ENCODE results near the gene IDH2. TPM values are rescaled to one million over a fixed set of nuclear protein-coding genes. Genes with fewer than 3 reads are reported as not detected.
"Not testable (repeated sequence)": the region's sequence is repeated elsewhere in the genome, so short reads cannot be mapped to it uniquely, and the experiment has no call there.

Gene IDH2
- polyA plus RNA-seq, result 23.5 to 28.3 TPM (median 27.9 TPM) in 3 replicates
- polyA plus RNA-seq (2011; ENCODE audit: low read depth), result 15.4 TPM
- 9.5 and 16.2 TPM in 2 replicates for polyA plus RNA-seq (2011; cell fraction: cytosol; rRNA removed)
- 6.3 and 8.6 TPM in 2 replicates for polyA plus RNA-seq (2011; cell fraction: nucleus; rRNA removed)
- polyA plus RNA-seq (2012; ENCODE audit: low replicate concordance), result 24.0 and 29.7 TPM in 2 replicates
- polyA minus RNA-seq, result 25.2 to 46.0 TPM (median 27.3 TPM) in 3 replicates
- 15.9 TPM for polyA minus RNA-seq (2011; cell fraction: cytosol; rRNA and poly(A)+ RNA removed)
- 3.3 and 4.9 TPM in 2 replicates for polyA minus RNA-seq (2011; cell fraction: nucleus; rRNA and poly(A)+ RNA removed)

DNA sequence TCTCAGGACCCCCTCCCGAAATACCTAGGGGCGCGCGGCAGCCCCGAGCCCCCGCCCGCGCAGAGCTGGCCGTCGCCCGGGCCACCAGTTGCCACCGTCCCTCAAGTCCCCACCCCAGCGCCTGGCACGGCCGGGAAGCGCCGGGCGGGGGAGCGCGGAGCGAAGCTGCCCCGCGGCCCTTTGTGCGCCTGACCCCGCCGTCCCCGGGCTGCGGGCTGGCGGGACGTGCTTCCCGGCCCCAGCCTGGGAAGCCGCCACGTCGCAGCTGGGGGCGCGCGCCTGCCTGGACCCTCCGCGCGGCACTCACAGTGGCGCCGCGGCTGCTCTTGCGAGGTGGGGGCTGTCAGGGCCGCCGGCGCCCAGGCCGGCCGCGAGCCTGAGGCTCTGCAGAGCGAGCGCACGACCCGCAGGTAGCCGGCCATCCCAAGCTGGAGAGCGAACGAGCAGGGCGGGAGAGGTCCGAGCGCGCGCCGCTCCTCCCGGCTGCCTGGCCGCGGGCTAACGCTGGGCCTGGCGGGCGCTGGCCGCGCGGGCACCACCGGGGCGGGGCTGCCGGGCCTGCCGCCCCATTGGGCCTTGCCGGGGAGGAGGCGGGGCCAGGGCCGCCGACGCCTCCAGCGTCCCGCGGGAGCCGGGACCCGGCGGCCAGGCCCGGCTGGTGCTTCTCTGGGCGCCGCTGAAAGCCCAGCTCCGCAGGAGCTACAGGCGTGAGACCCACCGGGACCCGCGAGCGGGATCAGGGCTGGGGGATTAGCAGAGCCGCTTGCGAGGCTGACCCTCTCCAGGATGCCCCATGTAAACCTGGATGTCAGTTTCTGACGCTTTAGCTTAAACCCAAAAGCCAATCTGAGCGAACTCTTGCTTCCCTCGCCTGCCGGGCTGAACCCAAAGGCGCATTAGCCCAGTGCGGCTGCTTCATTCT is at the start of gene IDH2:
Gene IDH2, minus strand, starts transcription at position 500 of the 922 bp plus-strand sequence. Its CDS starts 78 bp downstream, at position 422.
- H2AFZ ChIP-seq (ENCODE audit: control insufficient read depth, low read length), result peak within 1 kb of the TSS; percentile 76
- H3K4me3 ChIP-seq (ENCODE audit: control insufficient read depth in 2 of 3, extremely low read depth in 1 of 3, insufficient read depth in 2 of 3, low read depth in 1 of 3, low read length in 3 of 3), result peak within 1 kb of the TSS; percentile 50 to 75 (median 72)
- no peak for FAIRE-seq
- DNase-seq (ENCODE audit: low read depth, low spot score), result no peak
- no peaks in the 10 kb centered on the region for H3K36me3 ChIP-seq (ENCODE audit: control insufficient read depth in 2 of 2, extremely low read depth in 1 of 2, insufficient read depth in 2 of 2, low read length in 2 of 2)
- H3K4me2 ChIP-seq (ENCODE audit: control insufficient read depth, extremely low read depth, insufficient read depth, low read depth, low read length), result peak within 1 kb of the TSS; percentile 76
- dilution Hi-C loops (cut with MboI; ENCODE audit: extremely low pct_ligation_motif_present, low sequenced_read_pairs), result no loop called here
- H3K27me3 ChIP-seq (ENCODE audit: control insufficient read depth, extremely low read depth, insufficient read depth, low read length), result no peaks in the 10 kb centered on the region
- no peaks in the 10 kb centered on the region for H4K20me1 ChIP-seq (ENCODE audit: control insufficient read depth, extremely low read depth, insufficient read depth, low read length)
- peaks cover 39% of the 10 kb centered on the region for H3K4me1 ChIP-seq (ENCODE audit: control insufficient read depth, extremely low read depth, insufficient read depth, low read length)
- no peaks in the 10 kb centered on the region for H3K9me3 ChIP-seq (ENCODE audit: control insufficient read depth, low read depth, low read length)
- peak within 1 kb of the TSS; percentile 80 for H3K9ac ChIP-seq (ENCODE audit: control insufficient read depth, extremely low read depth, insufficient read depth, low read length)
- no peaks in the 10 kb centered on the region for H3K9me1 ChIP-seq (ENCODE audit: control insufficient read depth, extremely low read depth, insufficient read depth, low read length)
- no peak for TF ChIP-seq EZH2 (IDR thresholded peaks at IDR 0.05; ENCODE audit: low read length)
- TF ChIP-seq, protein P1, sequence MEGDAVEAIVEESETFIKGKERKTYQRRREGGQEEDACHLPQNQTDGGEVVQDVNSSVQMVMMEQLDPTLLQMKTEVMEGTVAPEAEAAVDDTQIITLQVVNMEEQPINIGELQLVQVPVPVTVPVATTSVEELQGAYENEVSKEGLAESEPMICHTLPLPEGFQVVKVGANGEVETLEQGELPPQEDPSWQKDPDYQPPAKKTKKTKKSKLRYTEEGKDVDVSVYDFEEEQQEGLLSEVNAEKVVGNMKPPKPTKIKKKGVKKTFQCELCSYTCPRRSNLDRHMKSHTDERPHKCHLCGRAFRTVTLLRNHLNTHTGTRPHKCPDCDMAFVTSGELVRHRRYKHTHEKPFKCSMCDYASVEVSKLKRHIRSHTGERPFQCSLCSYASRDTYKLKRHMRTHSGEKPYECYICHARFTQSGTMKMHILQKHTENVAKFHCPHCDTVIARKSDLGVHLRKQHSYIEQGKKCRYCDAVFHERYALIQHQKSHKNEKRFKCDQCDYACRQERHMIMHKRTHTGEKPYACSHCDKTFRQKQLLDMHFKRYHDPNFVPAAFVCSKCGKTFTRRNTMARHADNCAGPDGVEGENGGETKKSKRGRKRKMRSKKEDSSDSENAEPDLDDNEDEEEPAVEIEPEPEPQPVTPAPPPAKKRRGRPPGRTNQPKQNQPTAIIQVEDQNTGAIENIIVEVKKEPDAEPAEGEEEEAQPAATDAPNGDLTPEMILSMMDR (optimal IDR thresholded peaks at IDR 0.05 in 1 of 3, IDR thresholded peaks at IDR 0.05 in 1 of 3, conservative IDR thresholded peaks at IDR 0.05 in 1 of 3; ENCODE audit: extremely low read depth in 1 of 3, insufficient read depth in 2 of 3, low read length in 3 of 3), result no peak
- no peaks in the 10 kb centered on the region for H3K79me2 ChIP-seq (ENCODE audit: control insufficient read depth, insufficient read depth, low read length)
- H3K27ac ChIP-seq (ENCODE audit: control insufficient read depth, insufficient read depth, low read length), result peak within 1 kb of the TSS; percentile 7

DNA sequence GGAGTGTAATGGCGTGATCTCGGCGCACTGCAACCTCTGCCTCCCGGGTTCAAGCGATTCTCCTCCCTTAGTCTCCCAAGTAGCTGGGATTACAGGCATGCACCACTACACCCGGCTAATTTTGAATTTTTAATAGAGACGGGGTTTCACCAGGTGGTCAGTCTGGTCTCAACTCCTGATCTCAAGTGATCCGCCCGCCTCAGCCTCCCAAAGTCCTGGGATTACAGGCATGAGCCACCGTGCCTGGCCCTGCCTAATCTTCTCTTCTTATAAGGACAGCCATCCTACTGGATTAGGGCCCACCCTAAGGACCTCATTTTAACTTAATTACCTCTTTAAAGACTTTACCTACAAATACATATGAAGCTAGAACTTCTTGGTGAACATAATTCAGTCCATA is 48.3 kb upstream of the IDH2 start:
- H3K4me2 ChIP-seq (ENCODE audit: control insufficient read depth, extremely low read depth, insufficient read depth, low read depth, low read length); H3K79me2 ChIP-seq (ENCODE audit: control insufficient read depth, insufficient read depth, low read length); H3K27ac ChIP-seq (ENCODE audit: control insufficient read depth, insufficient read depth, low read length); H3K9ac ChIP-seq (ENCODE audit: control insufficient read depth, extremely low read depth, insufficient read depth, low read length); H3K9me3 ChIP-seq (ENCODE audit: control insufficient read depth, low read depth, low read length); H3K36me3 ChIP-seq (ENCODE audit: control insufficient read depth in 2 of 2, extremely low read depth in 1 of 2, insufficient read depth in 2 of 2, low read length in 2 of 2); H3K9me1 ChIP-seq (ENCODE audit: control insufficient read depth, extremely low read depth, insufficient read depth, low read length); FAIRE-seq; DNase-seq (ENCODE audit: low read depth, low spot score); H3K27me3 ChIP-seq (ENCODE audit: control insufficient read depth, extremely low read depth, insufficient read depth, low read length); dilution Hi-C loops (cut with MboI; ENCODE audit: extremely low pct_ligation_motif_present, low sequenced_read_pairs); H3K4me1 ChIP-seq (ENCODE audit: control insufficient read depth, extremely low read depth, insufficient read depth, low read length); H2AFZ ChIP-seq (ENCODE audit: control insufficient read depth, low read length); H4K20me1 ChIP-seq (ENCODE audit: control insufficient read depth, extremely low read depth, insufficient read depth, low read length); H3K4me3 ChIP-seq (ENCODE audit: control insufficient read depth in 2 of 3, extremely low read depth in 1 of 3, insufficient read depth in 2 of 3, low read depth in 1 of 3, low read length in 3 of 3): not testable (repeated sequence)
